CD4-positive, CD25-positive, alpha-beta regulatory T cell (primary cell): Measurements from ENCODE around the gene IGF1. TPM values are rescaled to one million over a fixed set of nuclear protein-coding genes. Genes with fewer than 3 reads are reported as not detected.

Source experiments
- ATAC-seq, 2 donors: fragments of 150-1000 bp; cut with Tn5 transposase; one replicate each; pipeline ENCODE4 v1.10.0; 2021; ENCODE audit warnings: low read depth in 2 of 2, moderate number of reproducible peaks in 2 of 2, moderate library complexity in 1 of 2
- DNase-seq, 3 donors: peaks; one replicate each; pipeline versions ENCODE4 v3.0.0 to v3.0.0-alpha.2; 2012 to 2022; ENCODE audit warnings: mixed read lengths in 1 of 3
- H3K27ac ChIP-seq: one replicate; pipeline ENCODE4 v1.7.0; 2013; ENCODE audit warnings: mild to moderate bottlenecking, low read length; ENCODE audit not compliant: insufficient read depth, poor library complexity, severe bottlenecking
- H3K27me3 ChIP-seq: one replicate; pipeline ENCODE4 v1.7.0; 2013; ENCODE audit warnings: low read length; ENCODE audit not compliant: control insufficient read depth, insufficient read depth
- H3K36me3 ChIP-seq: one replicate; pipeline ENCODE4 v1.7.0; 2013; ENCODE audit warnings: mild to moderate bottlenecking, low read length, moderate library complexity; ENCODE audit not compliant: control insufficient read depth, insufficient read depth
- H3K4me1 ChIP-seq: 2 replicates; pipeline ENCODE4 v1.7.0; 2013; ENCODE audit warnings: mild to moderate bottlenecking, low read length; ENCODE audit not compliant: insufficient read depth, control insufficient read depth, poor library complexity, severe bottlenecking
- H3K4me3 ChIP-seq: one replicate; pipeline ENCODE4 v1.7.0; 2013; ENCODE audit warnings: low read depth, mild to moderate bottlenecking, low read length, moderate library complexity
- H3K9me3 ChIP-seq, 2 experiments: 1 replicate in 1 of 2; 2 replicates in 1 of 2; pipeline ENCODE4 v1.7.0; 2013; ENCODE audit warnings: low read length in 2 of 2, mild to moderate bottlenecking in 1 of 2, moderate library complexity in 1 of 2; ENCODE audit not compliant: control insufficient read depth in 2 of 2
- H3K27ac Mint-ChIP-seq, 3 donors: one replicate each; pipeline ENCODE4 v1.8.0; 2020 to 2022; ENCODE audit warnings: mild to moderate bottlenecking in 3 of 3, mixed read lengths in 3 of 3, moderate library complexity in 2 of 3
- H3K27me3 Mint-ChIP-seq: one replicate; pipeline ENCODE4 v1.8.0; 2022; ENCODE audit warnings: mild to moderate bottlenecking, mixed read lengths
- H3K36me3 Mint-ChIP-seq: one replicate; pipeline ENCODE4 v1.8.0; 2020; ENCODE audit warnings: mixed read lengths
- H3K4me1 Mint-ChIP-seq, 4 donors: one replicate each; pipeline ENCODE4 v1.8.0; 2020 to 2022; ENCODE audit warnings: mixed read lengths in 4 of 4, mild to moderate bottlenecking in 1 of 4
- H3K4me3 Mint-ChIP-seq, 4 donors: one replicate each; pipeline ENCODE4 v1.8.0; 2020 to 2022; ENCODE audit warnings: mild to moderate bottlenecking in 4 of 4, mixed read lengths in 4 of 4, moderate library complexity in 3 of 4
- H3K9me3 Mint-ChIP-seq, 7 donors: one replicate each; pipeline ENCODE4 v1.8.0; 2020 to 2022; ENCODE audit warnings: mixed read lengths in 7 of 7, mild to moderate bottlenecking in 3 of 7, moderate library complexity in 2 of 7
- polyA plus RNA-seq, 4 donors: library from polyadenylated mRNA; unstranded; fragments of 300-500 nt; fragmentation: Illumina TruSeq; gene quantifications; one replicate each; pipeline ENCODE4 v1.2.3, GENCODE V29; 2021
- total RNA-seq: library from RNA; stranded (reverse); gene quantifications from one replicate; pipeline ENCODE4 v1.2.3, GENCODE V29; 2022

IGF1 gene
- total and polyA plus RNA-seq, 5 donors from 2014 or later = not detected

GRCh38 chr12:102407776-102408486 lies 72.4 kb downstream of the IGF1 start:
- Mint-ChIP-seq H3K27me3 (peaks cover 10% of the 10 kb centered on the region), H3K4me1 (no peaks in the 10 kb centered on the region), H3K36me3 (no peaks in the 10 kb centered on the region), H3K27ac (no peak overlapping the region), H3K9me3 (peaks cover 0 to 4% (median 0%) of the 10 kb centered on the region in 7 donors), H3K4me3 (no peak overlapping the region)
- DNase-seq (no peak), ATAC-seq (no peak)
- no peaks in the 10 kb centered on the region for H3K36me3 ChIP-seq
- H3K27me3 ChIP-seq = no peaks in the 10 kb centered on the region
- H3K4me1 ChIP-seq = no peaks in the 10 kb centered on the region
- no peaks in the 10 kb centered on the region for H3K9me3 ChIP-seq
- H3K27ac ChIP-seq = no peak overlapping the region
- H3K4me3 ChIP-seq = no peak overlapping the region

GRCh38 chr12:102406033-102406584 lies 74.3 kb downstream of the IGF1 start:
- no peaks in the 10 kb centered on the region for H3K4me1 ChIP-seq
- H3K9me3 ChIP-seq = no peaks in the 10 kb centered on the region
- Mint-ChIP-seq H3K27me3 (peaks cover 10% of the 10 kb centered on the region), H3K4me3 (no peak overlapping the region), H3K36me3 (no peaks in the 10 kb centered on the region), H3K4me1 (no peaks in the 10 kb centered on the region), H3K9me3 (peaks cover 0 to 4% (median 0%) of the 10 kb centered on the region in 7 donors), H3K27ac (no peak overlapping the region)
- H3K36me3 ChIP-seq = no peaks in the 10 kb centered on the region
- DNase-seq = no peak
- no peak overlapping the region for H3K27ac ChIP-seq
- H3K4me3 ChIP-seq = no peak overlapping the region
- H3K27me3 ChIP-seq = no peaks in the 10 kb centered on the region
- no peak for ATAC-seq

- Histone ChIP-seq H3K27ac (no peak overlapping the region), H3K36me3 (no peaks in the 10 kb centered on the region), H3K27me3 (no peaks in the 10 kb centered on the region), H3K9me3 (no peaks in the 10 kb centered on the region), H3K4me1 (no peaks in the 10 kb centered on the region), H3K4me3 (no peak overlapping the region)
- Mint-ChIP-seq H3K27ac (no peak overlapping the region), H3K36me3 (no peaks in the 10 kb centered on the region), H3K27me3 (peaks cover 4% of the 10 kb centered on the region), H3K4me1 (no peaks in the 10 kb centered on the region), H3K4me3 (no peak overlapping the region), H3K9me3 (no peaks in the 10 kb centered on the region)
- DNase-seq (no peak), ATAC-seq (no peak)
These were observed 79.3 kb downstream of the IGF1 start for GRCh38 chr12:102401087-102401486.

DNA sequence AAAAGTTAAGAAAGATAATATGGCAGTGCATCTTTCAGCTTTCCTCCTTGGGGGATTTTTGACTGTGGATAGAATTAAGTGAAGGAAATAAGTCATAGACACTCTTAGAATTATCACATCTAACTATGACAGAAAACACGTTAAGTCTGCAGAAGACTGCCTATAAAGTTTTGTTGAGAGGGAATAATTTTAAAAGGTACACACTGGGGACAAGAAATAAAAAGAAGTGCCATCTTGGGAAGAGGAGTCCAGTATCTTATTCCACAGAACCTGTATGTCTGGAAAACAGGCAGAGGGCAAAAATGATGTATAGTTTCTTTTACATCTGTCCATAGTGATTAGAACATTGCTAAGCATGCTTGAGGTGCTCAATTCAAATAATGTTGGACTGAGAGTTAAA lies 80.7 kb downstream of the IGF1 start:
- H3K4me3 ChIP-seq = no peak overlapping the region
- Mint-ChIP-seq H3K27me3 (peaks cover 4% of the 10 kb centered on the region), H3K4me3 (no peak overlapping the region), H3K36me3 (no peaks in the 10 kb centered on the region), H3K9me3 (peaks cover 0 to 2% (median 0%) of the 10 kb centered on the region in 7 donors), H3K4me1 (no peaks in the 10 kb centered on the region), H3K27ac (no peak overlapping the region)
- DNase-seq = no peak
- no peaks in the 10 kb centered on the region for H3K27me3 ChIP-seq
- no peak for ATAC-seq
- no peaks in the 10 kb centered on the region for H3K9me3 ChIP-seq
- H3K27ac ChIP-seq = no peak overlapping the region
- no peaks in the 10 kb centered on the region for H3K36me3 ChIP-seq
- H3K4me1 ChIP-seq = no peaks in the 10 kb centered on the region

GRCh38 chr12:102396276-102396675 lies 84.1 kb downstream of the IGF1 start:
- Histone ChIP-seq H3K27ac (no peak overlapping the region), H3K27me3 (no peaks in the 10 kb centered on the region), H3K9me3 (no peaks in the 10 kb centered on the region), H3K4me3 (no peak overlapping the region), H3K4me1 (no peaks in the 10 kb centered on the region), H3K36me3 (no peaks in the 10 kb centered on the region)
- no peak overlapping the region for H3K4me3 Mint-ChIP-seq
- DNase-seq (no peak), ATAC-seq (no peak)
- no peak overlapping the region for H3K27ac Mint-ChIP-seq
- no peaks in the 10 kb centered on the region for H3K27me3 Mint-ChIP-seq
- H3K9me3 Mint-ChIP-seq = peaks cover 0 to 2% (median 0%) of the 10 kb centered on the region in 7 donors
- no peaks in the 10 kb centered on the region for H3K4me1 Mint-ChIP-seq
- no peaks in the 10 kb centered on the region for H3K36me3 Mint-ChIP-seq

GRCh38 chr12:102394200-102394599 lies 86.2 kb downstream of the IGF1 start:
- Mint-ChIP-seq H3K4me3 (no peak overlapping the region), H3K27me3 (no peaks in the 10 kb centered on the region), H3K27ac (no peak overlapping the region), H3K9me3 (peaks cover 0 to 4% (median 0%) of the 10 kb centered on the region in 7 donors), H3K36me3 (no peaks in the 10 kb centered on the region), H3K4me1 (no peaks in the 10 kb centered on the region)
- H3K27ac ChIP-seq = no peak overlapping the region
- H3K9me3 ChIP-seq = no peaks in the 10 kb centered on the region
- DNase-seq (no peak), ATAC-seq (no peak)
- no peaks in the 10 kb centered on the region for H3K4me1 ChIP-seq
- H3K27me3 ChIP-seq = no peaks in the 10 kb centered on the region
- H3K4me3 ChIP-seq = no peak overlapping the region
- H3K36me3 ChIP-seq = no peaks in the 10 kb centered on the region

- Histone ChIP-seq H3K27me3 (no peaks in the 10 kb centered on the region), H3K9me3 (no peaks in the 10 kb centered on the region), H3K36me3 (no peaks in the 10 kb centered on the region), H3K27ac (no peak overlapping the region), H3K4me1 (no peaks in the 10 kb centered on the region), H3K4me3 (no peak overlapping the region)
- H3K4me1 Mint-ChIP-seq = no peaks in the 10 kb centered on the region
- no peak overlapping the region for H3K27ac Mint-ChIP-seq
- ATAC-seq = no peak
- H3K27me3 Mint-ChIP-seq = peaks cover 4% of the 10 kb centered on the region
- DNase-seq = no peak
- peaks cover 0 to 7% (median 0%) of the 10 kb centered on the region in 7 donors for H3K9me3 Mint-ChIP-seq
- no peaks in the 10 kb centered on the region for H3K36me3 Mint-ChIP-seq
- no peak overlapping the region for H3K4me3 Mint-ChIP-seq
These were observed 90.3 kb downstream of the IGF1 start for GRCh38 chr12:102390068-102390467.

DNA sequence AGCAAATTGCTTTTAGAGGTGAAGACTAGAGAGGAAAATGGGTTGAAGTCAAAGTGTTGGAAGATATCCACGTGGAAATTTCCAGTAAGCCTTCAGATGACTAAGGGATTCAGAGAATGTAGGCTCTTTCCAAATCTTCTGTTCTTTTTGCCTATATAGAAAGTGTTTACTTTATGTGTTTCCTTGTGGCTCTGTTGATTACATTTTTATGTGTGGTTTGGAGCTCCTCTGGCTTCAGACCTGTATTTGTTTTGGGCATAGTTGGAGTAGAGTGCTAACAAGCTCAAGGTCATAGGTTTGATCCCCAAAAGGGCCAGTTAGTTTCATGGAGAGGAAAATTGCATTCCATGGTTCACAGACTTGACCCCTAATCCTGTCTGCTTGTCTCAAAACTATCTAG lies 91.9 kb downstream of the IGF1 start:
- Histone ChIP-seq H3K27me3 (no peaks in the 10 kb centered on the region), H3K36me3 (no peaks in the 10 kb centered on the region), H3K4me1 (no peaks in the 10 kb centered on the region), H3K27ac (no peak overlapping the region), H3K4me3 (no peak overlapping the region), H3K9me3 (no peaks in the 10 kb centered on the region)
- Mint-ChIP-seq H3K9me3 (peaks cover 0 to 8% (median 4%) of the 10 kb centered on the region in 7 donors), H3K36me3 (no peaks in the 10 kb centered on the region), H3K27ac (no peak overlapping the region), H3K4me1 (no peaks in the 10 kb centered on the region), H3K27me3 (peaks cover 4% of the 10 kb centered on the region), H3K4me3 (no peak overlapping the region)
- ATAC-seq (no peak), DNase-seq (no peak)
